Gastrocnemius medialis (tissue), 4 donors: ENCODE results near the gene PRELID1. TPM values are rescaled to one million over a fixed set of nuclear protein-coding genes. Genes with fewer than 3 reads are reported as not detected.

ENCODE experiments used
- ATAC-seq, 2 donors: fragments of 150-250 bp; one replicate each; pipeline ENCODE4 v1.9.1; 2016
- DNase-seq, 2 donors: peaks; one replicate each; pipeline ENCODE4 v3.0.0-alpha.2; 2019
- H3K27ac ChIP-seq, 4 donors: fragments of 200-600 bp; sonication (generic); 1 replicate in 1 of 4; 2 replicates in 3 of 4; pipeline ENCODE4 v1.5.1; 2016 to 2018; ENCODE audit warnings: mild to moderate bottlenecking in 2 of 4, moderate library complexity in 1 of 4
- H3K27me3 ChIP-seq, 3 donors: fragments of 200-600 bp; sonication (generic) in 2 of 3; 1 replicate in 1 of 3; 2 replicates in 2 of 3; pipeline versions ENCODE4 v1.5.1 to v1.6.0; 2016 to 2019; ENCODE audit warnings: mild to moderate bottlenecking in 1 of 3, moderate library complexity in 1 of 3
- H3K36me3 ChIP-seq, 2 donors: fragments of 200-600 bp; sonication (generic) in 1 of 2; one replicate each; pipeline ENCODE4 v1.5.1; 2017 to 2018
- H3K4me1 ChIP-seq, 2 donors: fragments of 200-600 bp; sonication (generic) in 1 of 2; one replicate each; pipeline ENCODE4 v1.5.1; 2016 to 2017; ENCODE audit warnings: mild to moderate bottlenecking in 2 of 2
- H3K4me3 ChIP-seq, 4 donors: fragments of 200-600 bp; sonication (generic) in 3 of 4; 1 replicate in 1 of 4; 2 replicates in 3 of 4; pipeline ENCODE4 v1.5.1; 2016 to 2019; ENCODE audit warnings: mild to moderate bottlenecking in 2 of 4
- H3K9me3 ChIP-seq, 3 donors: fragments of 200-600 bp; sonication (generic) in 2 of 3; 1 replicate in 1 of 3; 2 replicates in 2 of 3; pipeline ENCODE4 v1.5.1; 2016 to 2019
- POLR2A ChIP-seq, 2 donors: fragments of 450-650 bp; IDR thresholded peaks; one replicate each; pipeline ENCODE4 v1.6.1; 2017; ENCODE audit warnings: antibody characterized with exemption in 2 of 2, mild to moderate bottlenecking in 2 of 2, moderate library complexity in 2 of 2
- in situ Hi-C, 4 donors: fragments of 200-750 bp; cut with MboI; loops; one replicate each; pipeline versions ENCODE4 v1.15.0 to v1.8.0; 2017; ENCODE audit warnings: low sequenced_read_pairs in 4 of 4
- intact Hi-C: fragments of 100-400 bp; cut with DNase I; formaldehyde crosslinking; loops from one replicate; pipeline ENCODE4 v1.15.1; 2023; ENCODE audit warnings: low total_unique reads
- total RNA-seq, 4 donors: library from RNA; depleted of rRNA; stranded (reverse); fragments of >200 nt; gene quantifications; one replicate each; pipeline versions ENCODE4 v1.1.0 to v1.2.3, GENCODE V29; 2016
- TF ChIP-seq, protein P1 (sequence below), 5 experiments: fragments of 450-650 bp in 3 of 5; fragments of 200-600 bp in 2 of 5; sonication (generic) in 2 of 5; IDR thresholded peaks in 4 of 5; conservative IDR thresholded peaks in 1 of 5; 1 replicate in 4 of 5; 2 replicates in 1 of 5; pipeline ENCODE4 v1.5.1; 2016 to 2019; ENCODE audit warnings: antibody characterized with exemption in 5 of 5, mild to moderate bottlenecking in 3 of 5, moderate library complexity in 3 of 5

PRELID1 gene
- total RNA-seq, 4 donors from 2014 or later, result 13.4 to 45.8 (median 28.2) TPM

DNA sequence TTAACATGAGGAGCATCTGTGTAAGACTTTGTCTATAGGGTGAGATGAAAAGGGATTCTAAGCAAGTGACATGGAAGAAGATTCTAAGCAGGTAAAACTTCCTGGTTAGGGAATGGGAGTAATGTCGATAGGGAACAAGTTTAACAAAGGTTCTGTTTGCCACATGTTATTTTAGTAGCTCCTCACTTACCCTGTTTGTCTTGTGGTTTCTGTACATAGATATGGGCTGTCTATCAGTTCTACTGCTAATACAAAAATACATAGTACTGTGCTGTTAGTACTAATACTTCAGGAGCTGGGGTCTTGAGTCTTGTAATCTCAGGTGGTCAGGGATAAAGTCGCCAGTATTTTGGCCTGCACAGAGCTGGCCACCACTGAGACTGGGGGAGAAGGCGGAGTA, 32.9 kb upstream of the PRELID1 start:
- Histone ChIP-seq H3K4me1 (no peaks in the 10 kb centered on the region), H3K27me3 (no peaks in the 10 kb centered on the region), H3K27ac (no peak overlapping the region), H3K9me3 (no peaks in the 10 kb centered on the region), H3K36me3 (peaks cover 5 to 68% of the 10 kb centered on the region in 2 donors), H3K4me3 (no peak overlapping the region)
- DNase-seq (no peak), ATAC-seq (no peak)
- in situ Hi-C loops (loop anchor here in 1 of 4 donors (25.0 kb wide), 1 partner anchor 158 kb away; no protein-coding TSS in a partner anchor), intact Hi-C loops (no loop called here)
- TF ChIP-seq, protein P1, sequence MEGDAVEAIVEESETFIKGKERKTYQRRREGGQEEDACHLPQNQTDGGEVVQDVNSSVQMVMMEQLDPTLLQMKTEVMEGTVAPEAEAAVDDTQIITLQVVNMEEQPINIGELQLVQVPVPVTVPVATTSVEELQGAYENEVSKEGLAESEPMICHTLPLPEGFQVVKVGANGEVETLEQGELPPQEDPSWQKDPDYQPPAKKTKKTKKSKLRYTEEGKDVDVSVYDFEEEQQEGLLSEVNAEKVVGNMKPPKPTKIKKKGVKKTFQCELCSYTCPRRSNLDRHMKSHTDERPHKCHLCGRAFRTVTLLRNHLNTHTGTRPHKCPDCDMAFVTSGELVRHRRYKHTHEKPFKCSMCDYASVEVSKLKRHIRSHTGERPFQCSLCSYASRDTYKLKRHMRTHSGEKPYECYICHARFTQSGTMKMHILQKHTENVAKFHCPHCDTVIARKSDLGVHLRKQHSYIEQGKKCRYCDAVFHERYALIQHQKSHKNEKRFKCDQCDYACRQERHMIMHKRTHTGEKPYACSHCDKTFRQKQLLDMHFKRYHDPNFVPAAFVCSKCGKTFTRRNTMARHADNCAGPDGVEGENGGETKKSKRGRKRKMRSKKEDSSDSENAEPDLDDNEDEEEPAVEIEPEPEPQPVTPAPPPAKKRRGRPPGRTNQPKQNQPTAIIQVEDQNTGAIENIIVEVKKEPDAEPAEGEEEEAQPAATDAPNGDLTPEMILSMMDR (IDR thresholded peaks at IDR 0.05 in 4 of 5, conservative IDR thresholded peaks at IDR 0.05 in 1 of 5), result no peak
- no peak for TF ChIP-seq POLR2A (IDR thresholded peaks at IDR 0.05)

DNA sequence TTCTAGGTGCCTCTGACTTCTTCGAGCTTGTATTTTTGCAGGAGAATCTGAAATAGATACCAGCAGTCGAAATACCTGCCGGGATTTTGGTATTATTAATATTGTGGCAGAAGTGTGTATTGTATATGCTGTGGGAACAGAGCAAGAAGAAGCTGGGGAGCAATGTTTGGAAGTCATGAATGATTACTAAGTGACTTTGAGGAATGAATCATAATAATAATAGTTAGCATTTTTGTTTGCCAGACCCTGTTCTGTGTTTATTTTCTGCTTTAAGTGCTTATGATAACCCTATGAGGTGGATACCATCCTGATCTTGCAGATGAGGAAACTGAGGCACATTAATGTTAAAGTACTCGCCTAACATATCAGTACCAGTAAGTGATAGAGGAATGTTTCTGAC, 32.5 kb upstream of the PRELID1 start:
- in situ Hi-C loops (loop anchor here in 1 of 4 donors (25.0 kb wide), 1 partner anchor 159 kb away; no protein-coding TSS in a partner anchor), intact Hi-C loops (no loop called here)
- H3K27me3 ChIP-seq, result no peaks in the 10 kb centered on the region
- ATAC-seq (no peak), DNase-seq (no peak)
- no peak overlapping the region for H3K4me3 ChIP-seq
- no peaks in the 10 kb centered on the region for H3K4me1 ChIP-seq
- TF ChIP-seq, protein P1 (IDR thresholded peaks at IDR 0.05 in 4 of 5, conservative IDR thresholded peaks at IDR 0.05 in 1 of 5), result no peak
- no peak for TF ChIP-seq POLR2A (IDR thresholded peaks at IDR 0.05)
- no peaks in the 10 kb centered on the region for H3K9me3 ChIP-seq
- H3K36me3 ChIP-seq, result peaks cover 5 to 70% of the 10 kb centered on the region in 2 donors
- no peak overlapping the region for H3K27ac ChIP-seq

DNA sequence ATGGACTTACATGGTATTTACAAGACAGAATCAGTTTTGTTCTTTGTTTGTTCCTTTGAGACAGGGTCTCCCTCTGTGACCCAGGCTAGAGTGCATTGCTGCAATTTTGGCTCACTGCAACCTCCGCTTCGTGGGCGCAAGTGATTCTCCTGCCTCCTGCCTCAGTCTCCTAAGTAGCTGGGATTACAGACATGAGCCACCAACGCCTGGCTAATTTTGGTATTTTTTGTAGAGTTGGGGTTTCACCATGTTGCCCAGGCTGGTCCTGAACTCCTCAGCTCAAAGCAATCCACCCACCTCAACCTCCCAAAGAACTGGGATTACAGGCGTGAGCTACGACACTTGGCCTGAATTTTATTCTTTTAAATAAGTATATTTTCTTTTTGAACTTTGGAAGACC, 27.7 kb upstream of the PRELID1 start:
- ATAC-seq (no peak), DNase-seq (no peak)
- intact Hi-C loops, result no loop called here
- no peaks in the 10 kb centered on the region for H3K27me3 ChIP-seq
- no peaks in the 10 kb centered on the region for H3K9me3 ChIP-seq
- H3K36me3 ChIP-seq, result peaks cover 0 to 55% of the 10 kb centered on the region in 2 donors
- H3K4me3 ChIP-seq, result no peak overlapping the region
- H3K27ac ChIP-seq, result no peak overlapping the region
- TF ChIP-seq, protein P1 (IDR thresholded peaks at IDR 0.05 in 4 of 5, conservative IDR thresholded peaks at IDR 0.05 in 1 of 5), result no peak
- no peak for TF ChIP-seq POLR2A (IDR thresholded peaks at IDR 0.05)
- in situ Hi-C loops, result no loop called here
- no peaks in the 10 kb centered on the region for H3K4me1 ChIP-seq

DNA sequence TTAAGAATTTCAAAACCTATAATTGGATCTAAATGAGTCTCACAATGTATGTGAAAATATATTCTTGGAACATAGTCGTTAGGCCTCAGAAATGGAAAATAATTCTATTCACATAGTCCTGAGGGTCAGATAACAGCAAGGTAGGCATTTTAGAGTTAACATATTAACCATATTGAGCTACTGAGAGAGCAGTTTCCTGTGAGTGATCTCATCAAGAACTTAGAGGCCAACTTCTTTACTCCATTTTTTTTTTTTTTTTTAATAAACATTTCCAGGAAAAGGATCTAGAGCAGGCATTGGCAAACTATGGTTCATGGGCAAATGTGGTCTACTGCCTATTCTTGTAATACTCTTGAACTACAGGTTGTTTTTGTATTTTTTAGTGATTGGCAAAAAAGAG, 26.7 kb upstream of the PRELID1 start:
- intact Hi-C loops, result no loop called here
- Histone ChIP-seq H3K9me3 (no peaks in the 10 kb centered on the region), H3K27ac (no peak overlapping the region), H3K4me1 (no peaks in the 10 kb centered on the region), H3K36me3 (peaks cover 0 to 56% of the 10 kb centered on the region in 2 donors), H3K4me3 (no peak overlapping the region), H3K27me3 (no peaks in the 10 kb centered on the region)
- TF ChIP-seq, protein P1 (IDR thresholded peaks at IDR 0.05 in 4 of 5, conservative IDR thresholded peaks at IDR 0.05 in 1 of 5), result no peak
- no peak for TF ChIP-seq POLR2A (IDR thresholded peaks at IDR 0.05)
- in situ Hi-C loops, result no loop called here
- ATAC-seq (no peak), DNase-seq (no peak)

DNA sequence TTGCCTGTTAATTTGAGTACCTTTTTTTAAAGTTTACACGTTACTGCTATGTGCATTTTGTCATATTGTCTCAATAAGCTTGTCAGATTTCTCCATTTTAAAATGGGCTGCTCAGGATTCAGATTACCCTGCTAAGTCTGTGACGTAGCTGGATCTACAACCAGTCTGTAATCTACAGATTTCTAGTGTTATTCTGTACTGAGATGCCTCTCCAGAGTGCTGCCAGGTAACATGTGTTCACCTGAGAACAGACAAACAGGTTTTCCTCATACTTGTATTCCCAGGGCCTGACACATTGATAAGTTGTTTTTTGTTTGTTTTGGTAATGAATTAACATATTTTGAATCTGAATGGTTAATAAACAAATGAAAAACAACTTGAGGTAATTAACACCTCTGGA, 15.4 kb upstream of the PRELID1 start:
- TF ChIP-seq POLR2A (IDR thresholded peaks at IDR 0.05), result no peak
- TF ChIP-seq, protein P1 (IDR thresholded peaks at IDR 0.05 in 4 of 5, conservative IDR thresholded peaks at IDR 0.05 in 1 of 5), result no peak
- Histone ChIP-seq H3K27me3 (no peaks in the 10 kb centered on the region), H3K9me3 (no peaks in the 10 kb centered on the region), H3K27ac (no peak overlapping the region), H3K4me1 (no peaks in the 10 kb centered on the region), H3K4me3 (no peak overlapping the region), H3K36me3 (peaks cover 0 to 62% of the 10 kb centered on the region in 2 donors)
- ATAC-seq (no peak), DNase-seq (no peak)
- intact Hi-C loops (no loop called here), in situ Hi-C loops (no loop called here)
